HuH-7.5 (cell line): Measurements from ENCODE around the gene UQCRC1.
"Not testable (repeated sequence)": the region's sequence is repeated elsewhere in the genome, so short reads cannot be mapped to it uniquely, and the experiment has no call there.

Source experiments
- DNase-seq: peaks from one replicate; pipeline ENCODE4 v3.0.0; 2011; ENCODE audit warnings: low spot score

UQCRC1 gene

DNA sequence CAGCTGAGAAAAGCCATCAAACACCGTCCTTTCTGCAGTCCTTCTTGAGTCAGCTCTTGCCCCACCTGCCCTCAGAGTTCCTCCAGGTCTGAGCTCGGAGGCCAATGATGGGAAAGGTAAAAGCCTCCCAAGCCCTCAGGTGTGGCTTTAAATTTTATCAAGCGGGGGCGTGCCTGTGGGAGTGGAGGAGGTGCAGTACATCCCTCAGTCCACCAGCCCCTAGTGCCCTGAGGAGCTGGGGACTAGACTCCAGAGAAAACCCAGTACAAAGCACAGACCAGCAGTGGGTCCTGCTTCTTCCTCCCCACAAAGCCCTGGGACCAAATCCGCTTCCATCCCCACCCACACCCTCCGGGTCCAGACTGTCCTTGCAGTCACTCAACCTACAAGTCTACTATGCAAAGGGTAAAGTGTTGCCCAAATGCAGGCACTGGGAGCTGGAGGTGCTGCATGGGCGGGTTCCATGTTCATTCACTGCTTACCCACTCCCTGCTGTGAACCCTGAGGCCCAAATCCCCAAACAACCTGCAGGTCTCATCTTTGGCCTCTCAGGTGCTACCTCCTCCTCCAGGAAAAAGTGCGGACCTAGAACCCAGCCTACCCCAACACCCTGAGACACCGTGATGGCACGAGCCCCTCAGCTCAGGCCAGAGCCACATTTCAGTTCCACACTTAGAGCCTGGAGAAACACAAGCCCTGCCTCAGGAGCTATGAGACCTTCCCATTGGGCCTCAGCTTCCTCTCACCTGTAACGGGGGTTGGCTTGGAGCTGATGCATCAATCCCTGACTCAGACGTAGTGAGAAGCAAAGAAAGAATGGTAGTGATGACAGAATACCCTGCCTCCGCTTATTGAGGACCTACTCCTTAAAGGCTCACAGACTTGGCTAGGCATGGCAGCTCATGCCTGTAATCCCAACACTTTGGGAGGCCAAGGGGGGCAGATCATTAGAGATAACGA is 55.3 kb downstream of the UQCRC1 start:
- DNase-seq, result no peak

DNA sequence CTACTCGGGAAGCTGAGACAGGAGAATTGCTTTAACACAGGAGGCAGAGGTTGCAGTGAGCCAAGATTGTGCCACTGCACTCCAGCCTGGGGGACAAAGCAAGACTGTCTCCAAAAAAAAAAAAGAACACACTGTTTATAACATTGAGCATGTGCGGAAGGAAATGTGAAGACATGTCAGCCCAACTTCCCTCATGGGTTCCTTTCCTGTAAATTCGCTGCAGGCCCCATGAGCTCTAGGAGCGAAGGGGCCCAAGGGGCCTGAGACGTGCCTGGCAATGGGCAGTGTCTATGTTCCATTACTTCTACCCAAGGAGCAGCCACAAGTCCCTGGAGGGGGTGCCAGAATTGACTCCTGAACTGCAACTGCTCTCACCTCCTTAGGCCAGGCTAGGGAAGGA is 56.1 kb downstream of the UQCRC1 start:
- no peak for DNase-seq

DNA sequence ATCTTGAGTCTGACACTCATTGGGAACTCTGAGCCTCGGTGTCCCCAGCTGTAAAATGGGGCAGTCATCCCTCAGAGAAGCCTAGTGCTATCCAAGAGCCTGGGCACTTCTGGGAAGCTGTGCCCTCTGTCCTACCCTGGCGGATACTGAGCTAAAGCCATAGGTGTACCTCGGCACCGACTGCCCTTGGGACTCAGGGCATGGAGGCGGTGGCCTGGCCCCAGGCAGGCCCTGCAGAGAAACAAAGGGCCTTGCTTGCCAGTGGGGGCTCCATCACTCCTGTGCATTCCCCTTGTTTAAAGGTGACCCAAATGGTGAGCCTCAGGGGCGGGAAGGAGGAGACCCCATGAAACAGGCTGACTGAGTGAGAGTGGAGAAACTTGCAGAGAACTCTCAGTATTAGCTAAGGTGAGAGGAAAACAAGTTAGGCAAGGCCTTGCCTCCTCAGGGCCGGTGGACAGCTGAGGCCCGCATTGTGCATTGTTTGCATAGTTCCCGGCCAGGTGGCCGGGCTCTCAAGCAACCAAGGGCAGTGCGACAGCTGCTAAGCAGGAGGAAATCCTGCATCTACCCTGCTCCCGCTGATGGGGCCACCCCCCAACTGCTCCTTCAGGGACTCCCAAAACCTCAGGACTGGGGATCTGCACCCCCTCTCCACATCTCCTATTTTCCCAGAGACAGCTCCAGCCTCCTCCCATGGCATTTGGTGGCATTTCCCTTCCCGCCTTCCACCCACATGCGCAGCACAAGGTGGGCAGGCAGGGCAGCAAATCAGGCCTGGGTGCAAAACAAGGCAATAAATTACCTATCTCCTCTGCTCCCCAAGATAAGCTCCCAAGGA is 57.1 kb downstream of the UQCRC1 start:
- DNase-seq, result no peak

DNA sequence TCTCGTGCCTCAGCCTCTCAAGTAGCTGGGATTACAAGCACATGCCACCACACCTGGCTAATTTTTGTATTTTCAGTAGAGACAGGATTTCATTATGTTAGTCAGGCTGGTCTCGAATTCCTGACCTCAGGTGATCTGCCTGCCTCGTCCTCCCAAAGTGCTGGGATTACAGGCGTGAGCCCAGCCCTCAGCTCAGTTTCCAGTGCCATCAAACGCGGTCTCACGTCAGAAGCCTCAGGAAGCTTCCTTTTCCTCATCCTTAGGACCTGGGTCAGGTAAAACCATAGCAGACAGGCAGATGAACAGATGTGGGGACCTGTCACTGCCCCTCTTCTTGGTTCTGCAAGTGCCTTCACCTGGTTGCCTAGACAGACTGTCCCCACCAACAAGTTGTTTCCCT is 57.8 kb downstream of the UQCRC1 start:
- not testable (repeated sequence) for DNase-seq
